H1 (cell line): Measurements from ENCODE around the gene POP7. TPM values are rescaled to one million over a fixed set of nuclear protein-coding genes. Genes with fewer than 3 reads are reported as not detected.

Experiments used
- CHD2 ChIP-seq: IDR thresholded peaks from 2 replicates; pipeline ENCODE4 v1.6.1; 2012; ENCODE audit warnings: low read length, improper control_type of control experiment
- CREB1 ChIP-seq: IDR thresholded peaks from 2 replicates; pipeline ENCODE4 v1.6.1; 2012; ENCODE audit warnings: inconsistent platforms
- HDAC6 ChIP-seq: IDR thresholded peaks from one replicate; pipeline ENCODE4 v1.7.1; 2012; ENCODE audit warnings: low read depth, mild to moderate bottlenecking, inconsistent platforms, low read length, moderate library complexity
- SIRT6 ChIP-seq: IDR thresholded peaks from one replicate; pipeline ENCODE4 v1.7.1; 2012; ENCODE audit warnings: low read length, inconsistent platforms
- polyA plus RNA-seq, 7 experiments: library from polyadenylated mRNA; depleted of rRNA in 3 of 7; stranded (reverse) in 5 of 7; unstranded in 2 of 7; fragments of >200 nt in 5 of 7; fragments of 200-250 nt in 2 of 7; gene quantifications; 1 replicate in 5 of 7; 2 replicates in 1 of 7; 4 replicates in 1 of 7; pipeline versions ENCODE4 v1.2.1 to v1.2.3, GENCODE V29; 2011 to 2013; ENCODE audit warnings: missing spikeins in 2 of 7, mixed read lengths in 2 of 7
- total RNA-seq: library from RNA; stranded (reverse); fragmentation: NEBNext Ultra II Directional; extraction: Animal tissue kit (Norgen Biotek cat#: 25700); gene quantifications from 2 replicates; pipeline ENCODE4 v1.2.1, GENCODE V29; 2021

The POP7 gene
- total and polyA plus RNA-seq, 2 of the 8 experiments (the other 6 are each of a cell fraction or from before 2014, with no cell fraction given), result 92.5 to 135 TPM

GRCh38 chr7:100735730-100736129 is 29.8 kb downstream of the POP7 start (continued):
- TF ChIP-seq HDAC6 (no peak), CREB1 (no peak), SIRT6 (no peak), CHD2 (no peak)
